H9 (cell line): ENCODE results near the gene PRDX3. TPM values are rescaled to one million over a fixed set of nuclear protein-coding genes. Genes with fewer than 3 reads are reported as not detected.

Source experiments
- DNase-seq: peaks from one replicate; pipeline ENCODE4 v3.0.0-alpha.2; 2017
- H2AFZ ChIP-seq: one replicate; pipeline ENCODE4 v1.6.1; 2013; ENCODE audit warnings: mild to moderate bottlenecking, low read length, control low read depth, moderate library complexity
- H2AK5ac ChIP-seq: 2 replicates; pipeline ENCODE4 v1.6.1; 2013; ENCODE audit warnings: low read length, control low read depth, mixed read lengths; ENCODE audit not compliant: insufficient read length
- H2BK120ac ChIP-seq: one replicate; pipeline ENCODE4 v1.6.1; 2013; ENCODE audit warnings: low read depth, mild to moderate bottlenecking, low read length, control low read depth, inconsistent platforms; ENCODE audit not compliant: poor library complexity, severe bottlenecking
- H2BK12ac ChIP-seq: 2 replicates; pipeline ENCODE4 v1.6.1; 2013; ENCODE audit warnings: low read length, control low read depth, mixed read lengths, low read depth; ENCODE audit not compliant: insufficient read length
- H2BK15ac ChIP-seq: 2 replicates; pipeline ENCODE4 v1.6.1; 2013; ENCODE audit warnings: low read depth, low read length, control low read depth
- H2BK20ac ChIP-seq: one replicate; pipeline ENCODE4 v1.6.1; 2013; ENCODE audit warnings: low read depth, mild to moderate bottlenecking, low read length, control low read depth, inconsistent platforms; ENCODE audit not compliant: poor library complexity, severe bottlenecking
- H2BK5ac ChIP-seq: 2 replicates; pipeline ENCODE4 v1.6.1; 2013; ENCODE audit warnings: low read length, control low read depth, mixed read lengths; ENCODE audit not compliant: insufficient read length
- H3K14ac ChIP-seq: 2 replicates; pipeline ENCODE4 v1.6.1; 2013; ENCODE audit warnings: low read length, control low read depth; ENCODE audit not compliant: insufficient read depth
- H3K18ac ChIP-seq: 2 replicates; pipeline ENCODE4 v1.6.1; 2013; ENCODE audit warnings: low read depth, mild to moderate bottlenecking, mixed read lengths, low read length, control low read depth; ENCODE audit not compliant: insufficient read length
- H3K23ac ChIP-seq: 2 replicates; pipeline ENCODE4 v1.6.1; 2013; ENCODE audit warnings: low read length, control low read depth, mixed read lengths, low read depth; ENCODE audit not compliant: insufficient read length
- H3K23me2 ChIP-seq: 2 replicates; pipeline ENCODE4 v1.6.1; 2013; ENCODE audit warnings: low read depth, mild to moderate bottlenecking, mixed read lengths, low read length, control low read depth; ENCODE audit not compliant: insufficient read length, poor library complexity, severe bottlenecking
- H3K27ac ChIP-seq: 2 replicates; pipeline ENCODE4 v1.5.1; 2013; ENCODE audit warnings: low read length, control low read depth, mixed read lengths, low read depth; ENCODE audit not compliant: insufficient read length
- H3K27me3 ChIP-seq: 2 replicates; pipeline ENCODE4 v1.6.1; 2013; ENCODE audit warnings: low read length, control low read depth, inconsistent platforms; ENCODE audit not compliant: insufficient read depth
- H3K4ac ChIP-seq: 2 replicates; pipeline ENCODE4 v1.6.1; 2013; ENCODE audit warnings: low read depth, mild to moderate bottlenecking, control low read depth, inconsistent platforms, low read length, moderate library complexity
- H3K4me1 ChIP-seq: 2 replicates; pipeline ENCODE4 v1.6.1; 2013; ENCODE audit warnings: low read length, control low read depth, inconsistent platforms; ENCODE audit not compliant: insufficient read depth
- H3K4me2 ChIP-seq: 2 replicates; pipeline ENCODE4 v1.6.1; 2013; ENCODE audit warnings: low read length, control low read depth, mixed read lengths; ENCODE audit not compliant: insufficient read length, insufficient read depth
- H3K56ac ChIP-seq: 2 replicates; pipeline ENCODE4 v1.6.1; 2013; ENCODE audit warnings: low read depth, mild to moderate bottlenecking, mixed read lengths, low read length, control low read depth; ENCODE audit not compliant: insufficient read length
- H3K79me1 ChIP-seq: 2 replicates; pipeline ENCODE4 v1.6.1; 2013; ENCODE audit warnings: low read depth, mild to moderate bottlenecking, moderate library complexity, low read length, control low read depth, inconsistent platforms; ENCODE audit not compliant: insufficient read depth, poor library complexity, severe bottlenecking
- H3K79me2 ChIP-seq: 2 replicates; pipeline ENCODE4 v1.6.1; 2013; ENCODE audit warnings: low read length, control low read depth, inconsistent platforms; ENCODE audit not compliant: insufficient read depth
- H3K9ac ChIP-seq: 2 replicates; pipeline ENCODE4 v1.6.1; 2013; ENCODE audit warnings: low read length, control low read depth, mixed read lengths; ENCODE audit not compliant: insufficient read length; ENCODE audit errors: extremely low read depth
- H3K9me3 ChIP-seq: one replicate; pipeline ENCODE4 v1.6.1; 2013; ENCODE audit warnings: low read depth, low read length, inconsistent platforms; ENCODE audit not compliant: control insufficient read depth
- H3T11ph ChIP-seq: one replicate; pipeline ENCODE4 v1.6.1; 2013; ENCODE audit warnings: mild to moderate bottlenecking, low read length, control low read depth, inconsistent platforms
- H4K20me1 ChIP-seq: one replicate; pipeline ENCODE4 v1.6.1; 2013; ENCODE audit not compliant: control insufficient read depth, insufficient read length, insufficient read depth
- H4K5ac ChIP-seq: 2 replicates; pipeline ENCODE4 v1.6.1; 2013; ENCODE audit warnings: low read depth, mild to moderate bottlenecking, mixed read lengths, low read length, control low read depth; ENCODE audit not compliant: insufficient read length
- H4K8ac ChIP-seq: replicated peaks from 2 replicates; pipeline ENCODE4 v1.6.1; 2013; ENCODE audit warnings: low read length, control low read depth, mixed read lengths, low read depth; ENCODE audit not compliant: insufficient read length
- H4K91ac ChIP-seq: 2 replicates; pipeline ENCODE4 v1.6.1; 2013; ENCODE audit warnings: low read depth, mild to moderate bottlenecking, moderate library complexity, mixed read lengths, low read length, control low read depth; ENCODE audit not compliant: insufficient read length
- H3K27ac Mint-ChIP-seq, 3 experiments: 2 replicates in 2 of 3; 3 replicates in 1 of 3; pipeline ENCODE4 v1.8.0; 2020 to 2021; ENCODE audit warnings: mixed read lengths in 3 of 3, mild to moderate bottlenecking in 1 of 3, moderate library complexity in 1 of 3
- H3K27me3 Mint-ChIP-seq: 2 replicates; pipeline ENCODE4 v1.8.0; 2021; ENCODE audit warnings: low read depth, mild to moderate bottlenecking, moderate library complexity, mixed read lengths
- H3K36me3 Mint-ChIP-seq, 3 experiments: 2 replicates in 2 of 3; 3 replicates in 1 of 3; pipeline ENCODE4 v1.8.0; 2020 to 2021; ENCODE audit warnings: low read depth in 3 of 3, mixed read lengths in 3 of 3; ENCODE audit not compliant: insufficient read depth in 1 of 3
- H3K4me1 Mint-ChIP-seq, 2 experiments: 2 replicates each; pipeline ENCODE4 v1.8.0; 2020; ENCODE audit warnings: mixed read lengths in 2 of 2
- H3K4me3 Mint-ChIP-seq, 2 experiments: 2 replicates in 1 of 2; 3 replicates in 1 of 2; pipeline ENCODE4 v1.8.0; 2020 to 2021; ENCODE audit warnings: mild to moderate bottlenecking in 2 of 2, mixed read lengths in 2 of 2, moderate library complexity in 1 of 2
- H3K9me3 Mint-ChIP-seq, 2 experiments: 2 replicates in 1 of 2; 3 replicates in 1 of 2; pipeline ENCODE4 v1.8.0; 2020; ENCODE audit warnings: mild to moderate bottlenecking in 2 of 2, mixed read lengths in 2 of 2, moderate library complexity in 1 of 2
- WGBS: extraction: QIAGEN DNeasy Blood & Tissue Kit; methylation state at CpG from one replicate; pipeline ENCODE4 v1.1.7; 2013; ENCODE audit warnings: missing lambda C conversion rate, low lambda C conversion rate, mixed read lengths; ENCODE audit not compliant: insufficient read length; ENCODE audit errors: extremely low coverage; 5-methylcytosine and 5-hydroxymethylcytosine counted together
- total RNA-seq: library from RNA; stranded (reverse); gene quantifications from 2 replicates; pipeline ENCODE4 v1.2.1, GENCODE V29; 2021
- TF ChIP-seq, protein P1 (sequence below): fragments of 200-600 bp; sonication (generic); conservative IDR thresholded peaks from 3 replicates; pipeline ENCODE4 v1.8.0; 2021; ENCODE audit warnings: antibody characterized with exemption, mild to moderate bottlenecking

PRDX3 gene
- total RNA-seq, 1 experiment from 2014 or later, result 181 TPM

DNA sequence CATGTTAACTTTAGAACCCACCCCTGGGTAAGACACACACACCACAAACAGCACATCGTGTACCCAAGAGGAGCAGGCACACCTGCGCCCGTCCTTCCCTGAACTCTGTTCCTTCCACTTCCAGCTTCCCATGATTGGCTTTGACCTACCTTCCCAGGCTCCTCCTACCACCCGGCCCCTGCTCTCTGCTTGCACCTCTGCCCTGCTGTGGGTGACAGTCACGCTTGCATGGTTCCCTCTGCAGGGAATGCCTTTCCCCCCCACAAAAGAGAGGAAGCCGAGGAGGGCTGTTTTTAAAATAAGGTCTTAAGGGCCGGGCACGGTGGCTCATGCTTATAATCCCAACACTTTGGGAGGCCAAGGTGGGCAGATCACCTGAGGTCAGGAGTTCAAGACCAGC, 29.5 kb downstream of the PRDX3 start:
- H2BK15ac ChIP-seq, result no peak overlapping the region
- no peak overlapping the region for H2AFZ ChIP-seq
- no peaks in the 10 kb centered on the region for H3K9me3 ChIP-seq
- TF ChIP-seq, protein P1, sequence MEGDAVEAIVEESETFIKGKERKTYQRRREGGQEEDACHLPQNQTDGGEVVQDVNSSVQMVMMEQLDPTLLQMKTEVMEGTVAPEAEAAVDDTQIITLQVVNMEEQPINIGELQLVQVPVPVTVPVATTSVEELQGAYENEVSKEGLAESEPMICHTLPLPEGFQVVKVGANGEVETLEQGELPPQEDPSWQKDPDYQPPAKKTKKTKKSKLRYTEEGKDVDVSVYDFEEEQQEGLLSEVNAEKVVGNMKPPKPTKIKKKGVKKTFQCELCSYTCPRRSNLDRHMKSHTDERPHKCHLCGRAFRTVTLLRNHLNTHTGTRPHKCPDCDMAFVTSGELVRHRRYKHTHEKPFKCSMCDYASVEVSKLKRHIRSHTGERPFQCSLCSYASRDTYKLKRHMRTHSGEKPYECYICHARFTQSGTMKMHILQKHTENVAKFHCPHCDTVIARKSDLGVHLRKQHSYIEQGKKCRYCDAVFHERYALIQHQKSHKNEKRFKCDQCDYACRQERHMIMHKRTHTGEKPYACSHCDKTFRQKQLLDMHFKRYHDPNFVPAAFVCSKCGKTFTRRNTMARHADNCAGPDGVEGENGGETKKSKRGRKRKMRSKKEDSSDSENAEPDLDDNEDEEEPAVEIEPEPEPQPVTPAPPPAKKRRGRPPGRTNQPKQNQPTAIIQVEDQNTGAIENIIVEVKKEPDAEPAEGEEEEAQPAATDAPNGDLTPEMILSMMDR, result no peak
- no peak overlapping the region for H2AK5ac ChIP-seq
- no peaks in the 10 kb centered on the region for H3K4me1 Mint-ChIP-seq
- peaks cover 9 to 38% (median 24%) of the 10 kb centered on the region in 3 experiments for H3K36me3 Mint-ChIP-seq
- no peaks in the 10 kb centered on the region for H4K20me1 ChIP-seq
- no peak overlapping the region for H3K27ac ChIP-seq
- H3K79me2 ChIP-seq, result no peaks in the 10 kb centered on the region
- no peak overlapping the region for H3K4me3 Mint-ChIP-seq
- H4K91ac ChIP-seq, result no peak overlapping the region
- peak overlapping the region in 1 of 3 experiments; percentile 82; a peak in 2 of 7 replicates for H3K27ac Mint-ChIP-seq
- H2BK20ac ChIP-seq, result no peak overlapping the region
- H4K5ac ChIP-seq, result no peak overlapping the region
- no peak overlapping the region for H3K23ac ChIP-seq
- H2BK120ac ChIP-seq, result no peak overlapping the region
- H3K56ac ChIP-seq, result no peak overlapping the region
- H3K79me1 ChIP-seq, result no peaks in the 10 kb centered on the region
- H3T11ph ChIP-seq, result no peak overlapping the region
- no peaks in the 10 kb centered on the region for H3K4me1 ChIP-seq
- no peaks in the 10 kb centered on the region for H3K27me3 ChIP-seq
- DNase-seq, result no peak
- H3K9me3 Mint-ChIP-seq, result no peaks in the 10 kb centered on the region; a peak in 1 of 5 replicates
- no peak overlapping the region for H3K4me2 ChIP-seq
- no peaks in the 10 kb centered on the region for H3K23me2 ChIP-seq
- no peaks in the 10 kb centered on the region for H3K27me3 Mint-ChIP-seq
- H3K18ac ChIP-seq, result no peak overlapping the region
- no CpG with 5 or more reads among the region's 8 CpGs for WGBS
- no peak overlapping the region for H2BK12ac ChIP-seq
- H2BK5ac ChIP-seq, result no peak overlapping the region
- no peak overlapping the region for H3K14ac ChIP-seq
- H3K4ac ChIP-seq, result no peak overlapping the region
- no peak overlapping the region for H3K9ac ChIP-seq
- H4K8ac ChIP-seq, result no peak overlapping the region
